ENCODE results near the gene CDKN2A. TPM values are rescaled to one million over a fixed set of nuclear protein-coding genes. Genes with fewer than 3 reads are reported as not detected.

The CDKN2A gene
- total RNA-seq (under 1 TPM in 1 of 4 donors, not detected in 3; 0.37 TPM), polyA plus RNA-seq (0.32 TPM)
- long read RNA-seq, donor 1, result 0 reads
- long read RNA-seq, donor 2, result 0 reads
- long read RNA-seq, donor 3, result 0 reads
- long read RNA-seq, donor 4, result 0 reads

GRCh38 chr9:21993893-21994555 lies at the start of gene CDKN2A:
Gene CDKN2A, minus strand, starts transcription at chr9:21994392.
- H3K27me3 ChIP-seq (ENCODE audit: control insufficient read depth, insufficient read depth), result peaks cover 2% of the 10 kb centered on the region
- 7% methylated on average over 52 of the region's 53 CpGs for WGBS
- H3K9me3 ChIP-seq (ENCODE audit: control insufficient read depth, low read length), result no peaks in the 10 kb centered on the region
- DNase-seq, result peak in 2 of 3 donors; percentile 64 to 71
- H3K4me1 ChIP-seq (ENCODE audit: control insufficient read depth, insufficient read depth, low read length), result peaks cover 2% of the 10 kb centered on the region
- intact Hi-C loops (cut with DNase I), result no loop called here
- H3K4me3 ChIP-seq (ENCODE audit: low read length), result peak within 1 kb of the TSS; percentile 86
- peak; percentile 48 to 58 for ATAC-seq
- no peak within 1 kb of the TSS for H3K27ac ChIP-seq (ENCODE audit: low read length)

GRCh38 chr9:22043928-22044327 lies 49.7 kb upstream of the CDKN2A start:
- no peak overlapping the region for H3K4me3 ChIP-seq (ENCODE audit: low read length)
- no peak for ATAC-seq
- intact Hi-C loops (cut with DNase I), result no loop called here

DNA sequence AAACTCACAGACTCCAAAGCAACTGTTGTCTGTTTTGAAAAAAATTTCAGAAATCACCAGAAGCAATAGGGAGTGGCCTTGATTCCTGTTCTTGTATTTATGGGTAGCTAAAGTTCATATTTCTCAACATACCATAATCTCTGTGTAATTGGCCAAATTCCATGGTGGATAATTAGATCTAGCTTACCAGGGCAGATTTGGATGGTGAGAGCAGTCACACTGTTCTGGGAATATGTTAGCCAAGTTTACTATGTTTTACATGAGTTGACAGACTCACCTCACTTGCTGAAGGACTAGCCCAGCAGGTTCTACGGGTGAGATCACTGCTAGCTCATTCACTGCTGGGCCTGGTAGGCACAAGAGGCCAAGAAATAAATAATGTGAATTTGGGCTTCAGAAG lies 47.6 kb upstream of the CDKN2A start:
- intact Hi-C loops (cut with DNase I), result no loop called here
- no peak for DNase-seq

More at GRCh38 chr9:22043928-22044327, 49.7 kb upstream of the CDKN2A start:
- no peak for DNase-seq
- Histone ChIP-seq H3K27me3 (ENCODE audit: control insufficient read depth, insufficient read depth) (no peaks in the 10 kb centered on the region), H3K9me3 (ENCODE audit: control insufficient read depth, low read length) (no peaks in the 10 kb centered on the region), H3K4me1 (ENCODE audit: control insufficient read depth, insufficient read depth, low read length) (no peaks in the 10 kb centered on the region), H3K27ac (ENCODE audit: low read length) (no peak overlapping the region)
- 55% methylated on average over 3 of the region's 3 CpGs for WGBS

DNA sequence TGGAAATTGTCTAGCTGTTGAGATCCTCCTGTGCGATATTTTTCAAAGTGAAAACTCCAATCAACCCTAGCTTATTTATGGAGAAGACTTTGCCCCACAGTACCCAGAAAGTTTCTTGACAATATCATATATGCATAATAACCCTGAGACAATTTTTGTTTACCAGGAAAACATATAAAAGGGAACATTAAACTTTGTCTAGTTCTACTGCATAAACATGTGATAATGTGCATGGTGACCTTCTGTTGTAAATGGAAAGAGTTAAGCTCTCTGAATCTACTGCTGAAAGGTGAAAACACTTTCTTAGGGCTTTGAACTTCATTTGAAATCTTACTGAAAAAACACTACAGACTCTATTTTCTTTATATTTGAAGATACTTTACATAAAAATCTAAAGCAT lies 47.2 kb upstream of the CDKN2A start:
- intact Hi-C loops (cut with DNase I), result no loop called here
- H3K9me3 ChIP-seq (ENCODE audit: control insufficient read depth, low read length), result no peaks in the 10 kb centered on the region
- no peaks in the 10 kb centered on the region for H3K27me3 ChIP-seq (ENCODE audit: control insufficient read depth, insufficient read depth)
- no peaks in the 10 kb centered on the region for H3K4me1 ChIP-seq (ENCODE audit: control insufficient read depth, insufficient read depth, low read length)
- H3K4me3 ChIP-seq (ENCODE audit: low read length), result no peak overlapping the region
- no peak for ATAC-seq
- no peak overlapping the region for H3K27ac ChIP-seq (ENCODE audit: low read length)
- DNase-seq, result no peak
- WGBS, result 95% methylated on average over 1 of the region's 1 CpG

More for the DNA sequence above, 47.6 kb upstream of the CDKN2A start:
- no peak for ATAC-seq
- Histone ChIP-seq H3K27ac (ENCODE audit: low read length) (no peak overlapping the region), H3K4me1 (ENCODE audit: control insufficient read depth, insufficient read depth, low read length) (no peaks in the 10 kb centered on the region), H3K9me3 (ENCODE audit: control insufficient read depth, low read length) (no peaks in the 10 kb centered on the region), H3K27me3 (ENCODE audit: control insufficient read depth, insufficient read depth) (no peaks in the 10 kb centered on the region), H3K4me3 (ENCODE audit: low read length) (no peak overlapping the region)
- WGBS, result 58% methylated on average over 1 of the region's 1 CpG

- Histone ChIP-seq H3K27ac (ENCODE audit: low read length) (no peak overlapping the region), H3K4me1 (ENCODE audit: control insufficient read depth, insufficient read depth, low read length) (no peaks in the 10 kb centered on the region), H3K27me3 (ENCODE audit: control insufficient read depth, insufficient read depth) (no peaks in the 10 kb centered on the region), H3K9me3 (ENCODE audit: control insufficient read depth, low read length) (no peaks in the 10 kb centered on the region), H3K4me3 (ENCODE audit: low read length) (no peak overlapping the region)
- ATAC-seq (no peak), DNase-seq (no peak)
- intact Hi-C loops (cut with DNase I), result no loop called here
- 76% methylated on average over 1 of the region's 1 CpG for WGBS
These were observed 46.6 kb upstream of the CDKN2A start for GRCh38 chr9:22040760-22041159.

DNA sequence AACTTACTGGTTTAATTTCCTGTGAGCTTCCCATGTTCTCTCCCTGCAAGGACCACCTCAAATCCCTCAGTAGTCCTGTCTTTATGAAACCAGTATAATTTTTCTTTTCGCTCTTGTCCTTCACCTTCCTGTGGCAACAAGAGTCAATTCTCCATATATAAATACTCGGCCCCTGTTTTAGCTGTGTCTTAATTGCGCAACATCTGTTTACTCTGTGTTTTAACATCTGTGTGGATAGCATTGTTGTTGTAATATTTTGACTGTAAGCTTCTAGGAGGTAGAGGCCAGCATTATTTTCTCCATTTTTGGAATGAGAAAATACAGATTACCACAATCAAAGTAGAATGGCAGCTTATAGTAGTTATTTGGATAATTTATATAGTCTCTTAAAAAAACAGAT lies 45.1 kb upstream of the CDKN2A start:
- H3K4me1 ChIP-seq (ENCODE audit: control insufficient read depth, insufficient read depth, low read length), result no peaks in the 10 kb centered on the region
- intact Hi-C loops (cut with DNase I), result loop anchor here in 3 of 4 donors (10.0 kb wide), 1 partner anchor 224 kb away; no protein-coding TSS in a partner anchor
- H3K27me3 ChIP-seq (ENCODE audit: control insufficient read depth, insufficient read depth), result no peaks in the 10 kb centered on the region
- 84% methylated on average over 3 of the region's 3 CpGs for WGBS
- H3K4me3 ChIP-seq (ENCODE audit: low read length), result no peak overlapping the region
- no peak for ATAC-seq
- H3K9me3 ChIP-seq (ENCODE audit: control insufficient read depth, low read length), result no peaks in the 10 kb centered on the region
- DNase-seq, result no peak
- no peak overlapping the region for H3K27ac ChIP-seq (ENCODE audit: low read length)

GRCh38 chr9:22037954-22038690 lies 43.9 kb upstream of the CDKN2A start:
- H3K4me1 ChIP-seq (ENCODE audit: control insufficient read depth, insufficient read depth, low read length), result no peaks in the 10 kb centered on the region
- no peak overlapping the region for H3K4me3 ChIP-seq (ENCODE audit: low read length)
- 26% methylated on average over 2 of the region's 2 CpGs for WGBS
- H3K27ac ChIP-seq (ENCODE audit: low read length), result no peak overlapping the region
- H3K27me3 ChIP-seq (ENCODE audit: control insufficient read depth, insufficient read depth), result no peaks in the 10 kb centered on the region
- no peaks in the 10 kb centered on the region for H3K9me3 ChIP-seq (ENCODE audit: control insufficient read depth, low read length)
- ATAC-seq (no peak), DNase-seq (no peak)
- intact Hi-C loops (cut with DNase I), result loop anchor here in 3 of 4 donors (10.0 kb wide), 1 partner anchor 223 kb away; no protein-coding TSS in a partner anchor

DNA sequence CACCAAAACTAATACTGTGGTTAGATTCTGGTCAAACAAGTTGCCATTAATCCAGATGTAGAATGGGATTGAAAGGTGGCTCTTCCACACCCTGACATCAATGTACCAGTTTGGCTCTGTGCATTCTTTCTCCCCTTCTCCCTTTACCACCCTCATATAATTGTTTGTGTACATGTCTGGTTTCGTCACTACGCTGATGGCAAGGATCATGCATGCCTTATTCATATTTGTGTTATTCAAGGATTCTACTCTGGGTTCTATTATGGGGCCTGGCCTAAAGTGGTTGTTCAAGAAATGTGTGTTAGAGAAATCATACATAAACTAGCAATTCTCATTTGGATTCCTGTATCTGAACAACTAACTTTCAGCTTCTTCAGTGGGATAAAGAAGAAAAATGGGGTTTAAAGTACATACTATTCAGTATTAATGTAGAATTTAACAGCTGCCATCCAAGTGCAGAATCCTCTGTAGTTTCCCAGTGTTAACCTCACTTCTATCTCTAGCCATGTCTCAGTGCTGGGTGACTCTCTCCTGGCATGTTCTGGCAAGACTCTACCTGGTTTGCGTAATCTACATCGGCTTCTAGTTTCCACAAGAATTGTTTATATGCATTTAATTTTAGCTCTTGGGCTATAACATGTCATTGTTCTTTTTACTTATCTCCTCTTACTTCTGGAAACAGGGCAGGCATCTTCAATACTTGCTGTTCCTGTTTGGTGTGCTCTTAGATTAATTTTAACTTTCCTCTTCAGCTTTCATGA lies 42.9 kb upstream of the CDKN2A start:
- DNase-seq (no peak), ATAC-seq (no peak)
- H3K27me3 ChIP-seq (ENCODE audit: control insufficient read depth, insufficient read depth), result no peaks in the 10 kb centered on the region
- intact Hi-C loops (cut with DNase I), result loop anchor here in 3 of 4 donors (10.0 kb wide), 1 partner anchor 222 kb away; no protein-coding TSS in a partner anchor
- H3K4me3 ChIP-seq (ENCODE audit: low read length), result no peak overlapping the region
- H3K27ac ChIP-seq (ENCODE audit: low read length), result no peak overlapping the region
- no peaks in the 10 kb centered on the region for H3K9me3 ChIP-seq (ENCODE audit: control insufficient read depth, low read length)
- 89% methylated on average over 4 of the region's 4 CpGs for WGBS
- no peaks in the 10 kb centered on the region for H3K4me1 ChIP-seq (ENCODE audit: control insufficient read depth, insufficient read depth, low read length)

DNA sequence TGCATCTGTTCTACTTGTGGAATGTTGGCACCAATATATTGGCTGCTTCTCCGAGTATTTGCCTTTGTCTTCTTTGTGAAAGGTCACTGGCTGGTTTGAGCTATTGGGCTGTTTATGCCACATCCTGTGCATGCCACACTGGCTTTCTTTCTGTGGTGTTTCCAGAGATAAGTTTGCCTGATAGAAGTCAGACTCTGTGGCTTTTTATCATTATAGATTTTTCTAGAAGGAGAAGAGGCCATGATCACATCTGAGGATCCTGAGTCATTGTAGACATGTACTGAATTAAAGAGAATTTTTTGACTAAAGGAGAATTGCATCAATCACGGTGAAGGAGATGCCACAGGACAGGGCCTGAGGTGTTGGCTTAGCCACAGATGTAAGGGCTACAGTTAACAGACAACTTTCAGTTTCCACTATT lies 41.4 kb upstream of the CDKN2A start:
- Histone ChIP-seq H3K27ac (ENCODE audit: low read length) (no peak overlapping the region), H3K27me3 (ENCODE audit: control insufficient read depth, insufficient read depth) (no peaks in the 10 kb centered on the region), H3K9me3 (ENCODE audit: control insufficient read depth, low read length) (no peaks in the 10 kb centered on the region), H3K4me1 (ENCODE audit: control insufficient read depth, insufficient read depth, low read length) (no peaks in the 10 kb centered on the region), H3K4me3 (ENCODE audit: low read length) (no peak overlapping the region)
- 71% methylated on average over 2 of the region's 2 CpGs for WGBS
- DNase-seq, result no peak
- intact Hi-C loops (cut with DNase I), result loop anchor here in 3 of 4 donors (10.0 kb wide), 1 partner anchor 221 kb away; no protein-coding TSS in a partner anchor
- ATAC-seq, result no peak

GRCh38 chr9:22033012-22033630 lies 38.9 kb upstream of the CDKN2A start:
- intact Hi-C loops (cut with DNase I), result loop anchor here in 3 of 4 donors (10.0 kb wide), 1 partner anchor 218 kb away; no protein-coding TSS in a partner anchor
- WGBS, result 86% methylated on average over 8 of the region's 8 CpGs
- no peaks in the 10 kb centered on the region for H3K9me3 ChIP-seq (ENCODE audit: control insufficient read depth, low read length)

More at GRCh38 chr9:22033012-22033630, 38.9 kb upstream of the CDKN2A start:
- no peak for ATAC-seq
- Histone ChIP-seq H3K4me1 (ENCODE audit: control insufficient read depth, insufficient read depth, low read length) (no peaks in the 10 kb centered on the region), H3K27ac (ENCODE audit: low read length) (no peak overlapping the region), H3K27me3 (ENCODE audit: control insufficient read depth, insufficient read depth) (no peaks in the 10 kb centered on the region), H3K4me3 (ENCODE audit: low read length) (no peak overlapping the region)
- no peak for DNase-seq
